Measurements from ENCODE around the gene PPP1R3F. TPM values are rescaled to one million over a fixed set of nuclear protein-coding genes. Genes with fewer than 3 reads are reported as not detected.

PPP1R3F gene
- polyA plus RNA-seq, 1 donor from 2014 or later = 21.0 TPM

DNA sequence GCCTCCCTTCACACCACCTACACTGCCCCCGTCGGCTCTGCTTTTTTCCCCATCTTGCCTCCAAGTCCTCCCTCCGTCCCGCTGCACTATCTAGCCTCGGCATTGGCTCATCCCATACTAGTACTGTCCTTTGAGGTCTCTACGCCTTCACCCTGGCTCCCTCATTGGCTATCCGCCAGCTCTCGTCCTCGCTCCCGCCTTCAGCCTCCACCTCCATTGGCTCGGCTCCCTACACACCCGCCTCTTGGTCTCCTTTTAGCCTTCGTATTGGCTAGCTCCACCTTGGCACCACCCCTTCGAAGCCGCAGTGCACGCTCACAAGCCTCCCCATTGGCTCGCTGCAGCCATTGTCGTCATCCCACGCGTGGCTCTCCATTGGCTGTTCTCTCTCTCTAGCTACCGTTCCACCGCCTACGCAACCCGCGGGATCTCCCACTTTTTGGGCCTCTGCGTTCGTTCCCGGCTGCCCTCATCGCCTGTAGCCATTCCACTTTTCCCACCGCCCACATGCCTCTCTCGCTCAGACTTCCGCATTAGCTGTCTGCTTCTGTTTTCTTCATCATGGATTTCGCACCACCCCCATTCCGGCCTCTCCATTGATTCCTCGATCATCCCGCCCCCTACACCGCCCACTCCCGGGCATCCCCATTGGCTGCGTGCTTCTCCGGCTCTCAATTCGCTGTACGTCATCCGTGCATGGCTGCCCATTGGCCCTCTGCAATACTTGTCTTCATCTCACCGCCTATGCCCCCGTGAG, 405 bp upstream of the PPP1R3F start:
- Histone ChIP-seq H3K9me3 (ENCODE audit: low read length) (no peaks in the 10 kb centered on the region), H3F3A (ENCODE audit: insufficient read depth, low read length, poor library complexity, severe bottlenecking) (no peaks in the 10 kb centered on the region), H3K4me2 (ENCODE audit: low read length) (no peak overlapping the region), H3K9me2 (ENCODE audit: insufficient read depth, low read length) (no peaks in the 10 kb centered on the region), H3K27ac (ENCODE audit: low read length) (peak overlapping the region; percentile 98), H3K27me3 (ENCODE audit: insufficient read depth, low read depth, low read length) (no peaks in the 10 kb centered on the region), H2AFZ (ENCODE audit: low read depth, low read length) (peak overlapping the region; percentile 56), H3K36me3 (ENCODE audit: insufficient read depth, low read length) (no peaks in the 10 kb centered on the region), H4K20me1 (ENCODE audit: insufficient read depth) (no peaks in the 10 kb centered on the region), H3K79me2 (replicated peaks; ENCODE audit: insufficient read depth, low read length) (peaks cover 6% of the 10 kb centered on the region), H3K9ac (ENCODE audit: low read length) (peak overlapping the region; percentile 87), H3K4me3 (ENCODE audit: low read length) (peak overlapping the region; percentile 69)
- TF ChIP-seq MXI1 (conservative IDR thresholded peaks at IDR 0.05; ENCODE audit: poor library complexity, severe bottlenecking) (no peak), TAF1 (IDR thresholded peaks at IDR 0.05; ENCODE audit: low read depth) (peak; percentile 47), POLR2AphosphoS5 (IDR thresholded peaks at IDR 0.05) (peak; percentile 69), SMC3 (conservative IDR thresholded peaks at IDR 0.05; ENCODE audit: poor library complexity) (no peak), EP300 (conservative IDR thresholded peaks at IDR 0.05; ENCODE audit: poor library complexity, severe bottlenecking) (peak; percentile 36), RAD21 (conservative IDR thresholded peaks at IDR 0.05) (no peak)
- TF ChIP-seq, protein P1, sequence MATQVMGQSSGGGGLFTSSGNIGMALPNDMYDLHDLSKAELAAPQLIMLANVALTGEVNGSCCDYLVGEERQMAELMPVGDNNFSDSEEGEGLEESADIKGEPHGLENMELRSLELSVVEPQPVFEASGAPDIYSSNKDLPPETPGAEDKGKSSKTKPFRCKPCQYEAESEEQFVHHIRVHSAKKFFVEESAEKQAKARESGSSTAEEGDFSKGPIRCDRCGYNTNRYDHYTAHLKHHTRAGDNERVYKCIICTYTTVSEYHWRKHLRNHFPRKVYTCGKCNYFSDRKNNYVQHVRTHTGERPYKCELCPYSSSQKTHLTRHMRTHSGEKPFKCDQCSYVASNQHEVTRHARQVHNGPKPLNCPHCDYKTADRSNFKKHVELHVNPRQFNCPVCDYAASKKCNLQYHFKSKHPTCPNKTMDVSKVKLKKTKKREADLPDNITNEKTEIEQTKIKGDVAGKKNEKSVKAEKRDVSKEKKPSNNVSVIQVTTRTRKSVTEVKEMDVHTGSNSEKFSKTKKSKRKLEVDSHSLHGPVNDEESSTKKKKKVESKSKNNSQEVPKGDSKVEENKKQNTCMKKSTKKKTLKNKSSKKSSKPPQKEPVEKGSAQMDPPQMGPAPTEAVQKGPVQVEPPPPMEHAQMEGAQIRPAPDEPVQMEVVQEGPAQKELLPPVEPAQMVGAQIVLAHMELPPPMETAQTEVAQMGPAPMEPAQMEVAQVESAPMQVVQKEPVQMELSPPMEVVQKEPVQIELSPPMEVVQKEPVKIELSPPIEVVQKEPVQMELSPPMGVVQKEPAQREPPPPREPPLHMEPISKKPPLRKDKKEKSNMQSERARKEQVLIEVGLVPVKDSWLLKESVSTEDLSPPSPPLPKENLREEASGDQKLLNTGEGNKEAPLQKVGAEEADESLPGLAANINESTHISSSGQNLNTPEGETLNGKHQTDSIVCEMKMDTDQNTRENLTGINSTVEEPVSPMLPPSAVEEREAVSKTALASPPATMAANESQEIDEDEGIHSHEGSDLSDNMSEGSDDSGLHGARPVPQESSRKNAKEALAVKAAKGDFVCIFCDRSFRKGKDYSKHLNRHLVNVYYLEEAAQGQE (IDR thresholded peaks at IDR 0.05; ENCODE audit: borderline replicate concordance) = peak; percentile 17
- TF ChIP-seq, protein P2, sequence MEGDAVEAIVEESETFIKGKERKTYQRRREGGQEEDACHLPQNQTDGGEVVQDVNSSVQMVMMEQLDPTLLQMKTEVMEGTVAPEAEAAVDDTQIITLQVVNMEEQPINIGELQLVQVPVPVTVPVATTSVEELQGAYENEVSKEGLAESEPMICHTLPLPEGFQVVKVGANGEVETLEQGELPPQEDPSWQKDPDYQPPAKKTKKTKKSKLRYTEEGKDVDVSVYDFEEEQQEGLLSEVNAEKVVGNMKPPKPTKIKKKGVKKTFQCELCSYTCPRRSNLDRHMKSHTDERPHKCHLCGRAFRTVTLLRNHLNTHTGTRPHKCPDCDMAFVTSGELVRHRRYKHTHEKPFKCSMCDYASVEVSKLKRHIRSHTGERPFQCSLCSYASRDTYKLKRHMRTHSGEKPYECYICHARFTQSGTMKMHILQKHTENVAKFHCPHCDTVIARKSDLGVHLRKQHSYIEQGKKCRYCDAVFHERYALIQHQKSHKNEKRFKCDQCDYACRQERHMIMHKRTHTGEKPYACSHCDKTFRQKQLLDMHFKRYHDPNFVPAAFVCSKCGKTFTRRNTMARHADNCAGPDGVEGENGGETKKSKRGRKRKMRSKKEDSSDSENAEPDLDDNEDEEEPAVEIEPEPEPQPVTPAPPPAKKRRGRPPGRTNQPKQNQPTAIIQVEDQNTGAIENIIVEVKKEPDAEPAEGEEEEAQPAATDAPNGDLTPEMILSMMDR (IDR thresholded peaks at IDR 0.05; ENCODE audit: poor library complexity, severe bottlenecking) = peak; percentile 26

DNA sequence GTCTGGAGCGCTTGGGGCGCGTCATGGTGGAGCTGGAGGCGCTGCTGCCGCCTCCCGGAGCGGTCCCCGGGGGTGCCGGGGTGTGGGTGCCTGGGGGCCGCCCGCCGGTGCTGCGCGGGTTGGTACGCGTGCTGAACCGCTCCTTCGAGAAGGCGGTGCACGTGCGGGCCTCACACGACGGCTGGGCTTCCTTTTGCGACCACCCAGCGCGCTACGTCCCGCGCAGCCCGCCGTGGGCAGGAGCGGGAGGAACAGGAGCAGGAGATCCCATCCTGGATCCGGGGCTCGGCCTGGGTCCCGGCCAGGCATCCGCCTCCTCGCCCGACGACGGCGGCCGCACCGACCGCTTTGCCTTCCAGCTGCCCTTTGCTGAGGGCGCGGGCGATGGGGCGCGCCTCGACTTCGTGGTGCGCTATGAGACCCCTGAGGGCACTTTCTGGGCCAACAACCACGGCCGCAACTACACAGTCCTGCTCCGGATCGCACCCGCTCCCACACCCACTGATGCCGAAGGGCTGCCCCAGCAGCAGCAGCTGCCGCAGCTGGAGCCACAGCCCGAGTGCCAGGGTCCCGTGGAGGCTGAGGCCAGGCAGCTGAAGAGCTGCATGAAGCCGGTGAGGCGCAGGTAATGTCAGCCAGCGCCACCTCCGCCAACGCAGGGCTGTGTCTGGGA, 792 bp downstream of the PPP1R3F start:
- no peaks in the 10 kb centered on the region for H3K36me3 ChIP-seq (ENCODE audit: insufficient read depth, low read length)
- H3K4me3 ChIP-seq (ENCODE audit: low read length) = peak overlapping the region; percentile 69
- peaks cover 6% of the 10 kb centered on the region for H3K79me2 ChIP-seq (replicated peaks; ENCODE audit: insufficient read depth, low read length)
- no peak for TF ChIP-seq EZH2 (IDR thresholded peaks at IDR 0.05; ENCODE audit: borderline replicate concordance, insufficient read depth, low read length, poor library complexity, severe bottlenecking)
- no peak for TF ChIP-seq POLR2AphosphoS5 (IDR thresholded peaks at IDR 0.05)
- TF ChIP-seq MXI1 (conservative IDR thresholded peaks at IDR 0.05; ENCODE audit: poor library complexity, severe bottlenecking) = no peak
- TF ChIP-seq TAF1 (IDR thresholded peaks at IDR 0.05; ENCODE audit: low read depth) = no peak
- no peak for TF ChIP-seq RAD21 (conservative IDR thresholded peaks at IDR 0.05)
- TF ChIP-seq, protein P1 (IDR thresholded peaks at IDR 0.05; ENCODE audit: borderline replicate concordance) = no peak
- no peak for TF ChIP-seq EP300 (conservative IDR thresholded peaks at IDR 0.05; ENCODE audit: poor library complexity, severe bottlenecking)
- TF ChIP-seq SMC3 (conservative IDR thresholded peaks at IDR 0.05; ENCODE audit: poor library complexity) = no peak
- TF ChIP-seq, protein P2 (IDR thresholded peaks at IDR 0.05; ENCODE audit: poor library complexity, severe bottlenecking) = no peak
- no peaks in the 10 kb centered on the region for H3K9me2 ChIP-seq (ENCODE audit: insufficient read depth, low read length)
- no peak overlapping the region for H3K4me2 ChIP-seq (ENCODE audit: low read length)
- no peaks in the 10 kb centered on the region for H3K27me3 ChIP-seq (ENCODE audit: insufficient read depth, low read depth, low read length)
- no peaks in the 10 kb centered on the region for H4K20me1 ChIP-seq (ENCODE audit: insufficient read depth)
- no peak overlapping the region for H2AFZ ChIP-seq (ENCODE audit: low read depth, low read length)
- no peaks in the 10 kb centered on the region for H3K9me3 ChIP-seq (ENCODE audit: low read length)
- H3K27ac ChIP-seq (ENCODE audit: low read length) = peak overlapping the region; percentile 98
- peak overlapping the region; percentile 87 for H3K9ac ChIP-seq (ENCODE audit: low read length)
- H3F3A ChIP-seq (ENCODE audit: insufficient read depth, low read length, poor library complexity, severe bottlenecking) = no peaks in the 10 kb centered on the region

All from neural cell (in vitro differentiated cells).